GM12874 (cell line): ENCODE data around the gene LHX4.

Source experiments
- CTCF ChIP-seq: IDR thresholded peaks from 2 replicates; pipeline ENCODE4 v1.5.1; 2011; ENCODE audit warnings: low read depth, mild to moderate bottlenecking, control low read depth, low read length, moderate library complexity; ENCODE audit not compliant: insufficient read depth

The LHX4 gene

GRCh38 chr1:180309338-180309737, 79.3 kb downstream of the LHX4 start:
- TF ChIP-seq CTCF = no peak

- TF ChIP-seq CTCF = no peak
Measured at GRCh38 chr1:180310095-180310494, 80.0 kb downstream of the LHX4 start.

- TF ChIP-seq CTCF = no peak
Measured at GRCh38 chr1:180311011-180311730, 81.1 kb downstream of the LHX4 start.

GRCh38 chr1:180312926-180313325, 82.9 kb downstream of the LHX4 start:
- TF ChIP-seq CTCF = no peak

- no peak for TF ChIP-seq CTCF
Measured at GRCh38 chr1:180327089-180327488, 97.0 kb downstream of the LHX4 start.
